HG03442 (cell line): Measurements from ENCODE around the gene ACBD4.

Experiments used
- ATAC-seq: cut with Tn5 transposase; IDR thresholded peaks from one replicate; pipeline ENCODE4 v1.9.1; 2021; ENCODE audit warnings: mild to moderate bottlenecking, moderate library complexity; ENCODE audit not compliant: unreplicated experiment

Gene ACBD4

GRCh38 chr17:45132572-45133463, 2.7 kb upstream of the ACBD4 start:
- ATAC-seq, result no peak

DNA sequence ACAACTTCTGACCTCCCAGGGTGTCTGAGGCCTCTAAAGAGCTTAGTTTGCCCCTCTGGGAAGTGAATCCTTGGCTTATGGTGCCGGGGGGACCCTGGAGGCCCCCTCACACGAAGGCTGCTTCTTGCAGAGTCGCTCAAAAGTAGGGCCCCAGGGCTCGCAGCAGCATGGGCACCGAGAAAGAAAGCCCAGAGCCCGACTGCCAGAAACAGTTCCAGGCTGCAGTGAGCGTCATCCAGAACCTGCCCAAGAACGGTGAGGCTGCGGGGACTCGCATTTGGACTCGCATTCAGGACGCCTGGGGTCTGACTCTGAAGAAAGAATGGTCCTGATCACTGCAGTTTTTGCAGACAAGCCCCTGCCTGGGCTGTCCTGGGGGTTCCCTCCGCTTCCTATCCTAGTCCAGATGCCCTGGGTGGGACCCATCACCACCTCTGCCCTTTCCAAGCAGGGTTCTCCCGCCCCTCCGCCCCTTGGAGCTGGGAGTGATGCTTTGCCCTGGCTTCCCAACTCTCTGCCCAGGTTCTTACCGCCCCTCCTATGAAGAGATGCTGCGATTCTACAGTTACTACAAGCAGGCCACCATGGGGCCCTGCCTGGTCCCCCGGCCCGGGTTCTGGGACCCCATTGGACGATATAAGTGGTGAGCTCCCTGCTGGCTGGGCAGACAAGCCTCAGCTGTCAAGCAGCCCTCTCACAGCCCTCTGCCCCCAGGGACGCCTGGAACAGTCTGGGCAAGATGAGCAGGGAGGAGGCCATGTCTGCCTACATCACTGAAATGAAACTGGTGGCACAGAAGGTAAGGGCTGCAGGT, 698 bp downstream of the ACBD4 start:
- ATAC-seq, result no peak

- no peak for ATAC-seq
Observed at GRCh38 chr17:45136846-45137560, 1.5 kb downstream of the ACBD4 start.

- no peak for ATAC-seq
Observed at GRCh38 chr17:45137561-45138305, 2.2 kb downstream of the ACBD4 start.

DNA sequence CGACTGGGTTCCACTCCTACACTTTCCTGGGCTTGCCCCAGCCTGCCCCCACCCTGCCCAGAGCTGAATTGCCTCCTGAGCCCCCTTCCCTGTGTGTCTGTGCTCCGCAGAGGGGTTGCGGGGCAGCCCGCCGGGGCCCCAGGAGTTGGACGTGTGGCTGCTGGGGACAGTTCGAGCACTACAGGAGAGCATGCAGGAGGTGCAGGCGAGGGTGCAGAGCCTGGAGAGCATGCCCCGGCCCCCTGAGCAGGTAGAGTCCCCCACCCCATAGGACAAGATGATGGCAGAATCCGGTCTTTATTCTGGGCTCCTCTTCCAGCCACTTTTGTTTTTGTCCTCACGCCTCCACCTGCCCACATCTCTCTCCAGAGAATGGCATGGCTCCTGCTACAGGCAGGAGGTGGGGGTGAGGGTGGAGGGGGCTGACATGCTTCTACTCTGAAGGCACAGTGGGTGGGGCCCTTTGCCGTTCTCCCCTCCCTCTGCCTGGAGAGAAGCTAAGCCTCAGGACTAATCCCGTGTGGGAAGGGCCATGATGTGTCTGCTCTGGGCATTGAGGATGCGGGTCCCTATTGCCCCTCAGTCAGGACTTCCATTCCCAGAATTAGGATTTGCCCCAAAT, 3.5 kb downstream of the ACBD4 start:
- no peak for ATAC-seq

DNA sequence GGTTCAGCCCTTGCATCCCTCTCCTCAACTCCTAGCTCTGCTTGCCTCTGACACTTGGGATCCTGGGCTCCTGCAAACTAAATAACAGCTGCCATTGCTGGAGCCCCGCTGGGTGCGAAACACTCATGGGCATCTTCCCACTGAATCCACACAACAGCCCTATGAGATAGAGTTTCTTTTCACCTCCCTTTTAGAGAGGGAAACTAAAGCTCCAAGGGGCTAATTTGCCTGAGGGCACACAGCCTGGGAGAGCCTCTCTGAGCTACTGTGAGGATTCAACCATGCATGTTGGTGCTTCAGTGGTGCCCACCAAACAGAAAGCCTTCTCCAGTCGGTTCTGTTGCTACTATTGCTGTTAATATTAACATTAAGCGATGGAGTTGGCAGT, 4.0 kb downstream of the ACBD4 start:
- no peak for ATAC-seq

GRCh38 chr17:45143094-45143670, 7.7 kb downstream of the ACBD4 start:
- no peak for ATAC-seq

DNA sequence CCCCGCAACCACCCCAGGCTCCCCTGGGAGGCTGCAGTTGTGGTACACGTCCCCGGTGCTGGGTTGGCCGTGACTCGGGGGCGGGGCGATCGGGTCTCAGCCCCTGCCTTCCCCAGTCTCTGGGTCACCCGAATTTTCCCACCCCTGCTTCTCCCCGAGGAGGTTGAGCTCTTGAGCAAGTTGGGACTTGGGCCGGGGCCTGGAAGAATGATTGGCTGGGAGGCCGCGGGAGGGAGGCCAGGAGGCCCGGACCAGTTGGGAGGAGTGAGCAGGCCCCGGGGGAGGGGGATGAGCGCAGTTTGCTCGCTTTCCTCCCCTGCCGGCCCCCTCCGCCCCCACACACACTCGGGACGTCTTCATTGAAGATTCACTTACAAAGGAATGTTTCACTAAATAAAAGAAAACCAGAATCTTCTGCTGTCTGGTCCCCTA, 8.3 kb downstream of the ACBD4 start:
- no peak for ATAC-seq

- no peak for ATAC-seq
Observed at GRCh38 chr17:45144199-45145034, 8.9 kb downstream of the ACBD4 start.

GRCh38 chr17:45145035-45145389, 9.5 kb downstream of the ACBD4 start:
- ATAC-seq, result no peak

GRCh38 chr17:45146166-45146565, 10.7 kb downstream of the ACBD4 start:
- ATAC-seq, result no peak

- no peak for ATAC-seq
Observed at GRCh38 chr17:45146592-45146889, 11.1 kb downstream of the ACBD4 start.

DNA sequence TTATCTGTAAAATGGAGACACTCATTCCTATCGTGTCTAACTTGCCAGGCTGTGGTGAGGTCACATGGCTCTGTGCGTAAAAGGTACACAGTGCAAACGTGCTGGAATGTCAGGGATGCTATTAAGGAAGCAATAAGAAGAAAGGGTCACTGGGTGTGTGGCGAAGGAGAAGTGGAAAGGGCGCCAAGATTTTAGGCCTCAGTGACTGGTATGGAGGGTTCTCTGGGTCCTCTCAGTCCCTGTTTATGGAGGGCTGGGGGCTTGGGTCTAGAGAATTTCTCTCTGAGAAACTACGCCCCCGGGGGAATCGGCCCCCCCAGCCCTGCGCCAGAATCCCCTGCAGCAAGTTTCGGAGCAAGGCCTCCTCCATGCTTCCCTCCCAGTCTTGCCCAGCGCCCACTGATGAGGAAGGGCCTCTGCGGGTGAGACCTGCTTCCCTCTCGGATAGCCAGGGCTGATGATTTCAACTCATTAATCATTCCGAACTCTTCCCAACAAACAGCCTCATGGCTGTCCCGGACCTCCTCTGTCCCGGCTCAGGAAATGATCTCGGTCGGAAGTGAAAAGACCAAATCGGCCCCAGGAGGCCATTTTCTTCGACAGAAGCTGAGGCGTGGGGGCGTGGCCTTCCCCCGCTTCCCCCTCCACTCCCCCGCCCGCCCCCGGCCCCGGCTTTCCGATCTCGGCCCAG, 11.5 kb downstream of the ACBD4 start:
- no peak for ATAC-seq

GRCh38 chr17:45147581-45148182, 12.2 kb downstream of the ACBD4 start:
- ATAC-seq, result no peak

DNA sequence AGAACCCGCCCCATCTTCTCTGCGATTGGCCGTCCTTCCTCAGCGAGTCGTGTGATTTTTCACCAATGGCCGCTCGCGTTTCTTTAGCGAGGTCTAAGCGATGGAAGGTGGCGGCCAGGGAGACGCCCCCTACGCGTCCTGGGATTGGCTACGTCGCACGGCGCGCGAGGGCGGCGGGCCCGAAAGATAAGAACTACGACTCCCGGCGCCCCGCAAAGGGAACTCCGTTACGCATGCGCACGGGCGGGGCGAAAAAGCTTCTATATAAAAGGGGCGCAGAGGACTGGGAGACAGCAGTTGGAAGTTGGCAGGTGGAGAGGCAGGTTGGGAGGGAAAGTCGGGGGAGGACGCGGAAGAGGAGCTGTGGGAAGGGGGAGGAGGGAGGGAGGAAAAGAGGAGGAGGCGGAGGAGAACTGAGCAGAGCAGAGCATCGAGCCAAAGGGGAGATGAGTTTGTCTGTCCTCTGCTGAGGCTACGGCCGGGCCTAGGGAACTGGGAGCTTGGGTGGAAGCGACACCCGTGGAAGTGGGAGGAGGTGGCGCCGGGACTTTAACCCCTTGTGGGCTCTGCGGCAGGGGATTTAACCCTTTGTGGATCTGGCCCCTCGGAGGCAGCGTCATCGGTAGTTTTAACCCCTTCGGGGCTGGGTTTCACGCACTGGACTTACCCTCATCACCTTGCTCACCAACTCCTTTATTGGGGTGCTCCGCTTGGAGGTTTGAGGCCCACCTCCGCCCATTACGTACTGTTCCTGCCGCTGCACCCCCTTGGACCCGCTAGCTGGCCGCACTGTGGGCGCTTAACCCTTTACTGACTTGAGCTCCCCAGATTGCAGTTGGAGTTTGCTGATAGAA, 12.9 kb downstream of the ACBD4 start, which contains the start of gene HEXIM1:
HEXIM1 (plus strand) TSS at position 293 of the 854 bp plus-strand sequence. CDS start 716 bp downstream, outside the sequence.
- peak; percentile 68 for ATAC-seq

DNA sequence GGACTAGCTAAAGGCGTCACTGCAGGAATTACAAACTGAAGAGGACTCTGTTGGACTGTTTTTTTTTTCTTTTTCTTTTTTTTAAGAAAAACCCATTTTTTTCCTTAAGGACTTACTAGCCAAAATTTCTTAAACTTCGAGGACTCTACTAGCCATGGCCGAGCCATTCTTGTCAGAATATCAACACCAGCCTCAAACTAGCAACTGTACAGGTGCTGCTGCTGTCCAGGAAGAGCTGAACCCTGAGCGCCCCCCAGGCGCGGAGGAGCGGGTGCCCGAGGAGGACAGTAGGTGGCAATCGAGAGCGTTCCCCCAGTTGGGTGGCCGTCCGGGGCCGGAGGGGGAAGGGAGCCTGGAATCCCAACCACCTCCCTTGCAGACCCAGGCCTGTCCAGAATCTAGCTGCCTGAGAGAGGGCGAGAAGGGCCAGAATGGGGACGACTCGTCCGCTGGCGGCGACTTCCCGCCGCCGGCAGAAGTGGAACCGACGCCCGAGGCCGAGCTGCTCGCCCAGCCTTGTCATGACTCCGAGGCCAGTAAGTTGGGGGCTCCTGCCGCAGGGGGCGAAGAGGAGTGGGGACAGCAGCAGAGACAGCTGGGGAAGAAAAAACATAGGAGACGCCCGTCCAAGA, 13.7 kb downstream of the ACBD4 start:
- peak; percentile 21 for ATAC-seq
